Epidermal melanocyte (primary cell): Measurements from ENCODE around the gene CBLB.

Experiments used
- DNase-seq: peaks from one replicate; pipeline ENCODE4 v3.0.0; 2011; ENCODE audit warnings: low spot score; ENCODE audit not compliant: insufficient read length

Gene CBLB

GRCh38 chr3:105868742-105869530 lies at the start of gene CBLB:
CBLB (minus strand) TSS chr3:105869012; CDS start chr3:105867577, 1,435 bp downstream.
- DNase-seq: peak; percentile 85

GRCh38 chr3:105916767-105917166 lies 48.0 kb upstream of the CBLB start:
- no peak for DNase-seq

- DNase-seq: no peak
Observed at GRCh38 chr3:105915524-105915923, 46.7 kb upstream of the CBLB start.

GRCh38 chr3:105913616-105914015 lies 44.8 kb upstream of the CBLB start:
- DNase-seq: no peak

- no peak for DNase-seq
Observed at GRCh38 chr3:105912891-105913290, 44.1 kb upstream of the CBLB start.

GRCh38 chr3:105911496-105911895 lies 42.7 kb upstream of the CBLB start:
- DNase-seq: no peak

GRCh38 chr3:105907777-105908176 lies 39.0 kb upstream of the CBLB start:
- DNase-seq: no peak

- DNase-seq: no peak
Observed at GRCh38 chr3:105906836-105907235, 38.0 kb upstream of the CBLB start.

GRCh38 chr3:105906345-105906744 lies 37.5 kb upstream of the CBLB start:
- DNase-seq: no peak

- DNase-seq: no peak
Observed at GRCh38 chr3:105905328-105905727, 36.5 kb upstream of the CBLB start.

GRCh38 chr3:105904678-105905284 lies 36.0 kb upstream of the CBLB start:
- DNase-seq: no peak

GRCh38 chr3:105904251-105904650 lies 35.4 kb upstream of the CBLB start:
- DNase-seq: no peak

GRCh38 chr3:105899516-105899915 lies 30.7 kb upstream of the CBLB start:
- DNase-seq: no peak

GRCh38 chr3:105891101-105891500 lies 22.3 kb upstream of the CBLB start:
- DNase-seq: no peak

- DNase-seq: no peak
Observed at GRCh38 chr3:105888621-105889579, 20.1 kb upstream of the CBLB start.

GRCh38 chr3:105885256-105885655 lies 16.4 kb upstream of the CBLB start:
- DNase-seq: no peak

- DNase-seq: no peak
Observed at GRCh38 chr3:105883798-105884377, 15.1 kb upstream of the CBLB start.

- no peak for DNase-seq
Observed at GRCh38 chr3:105880681-105881290, 12.0 kb upstream of the CBLB start.

- no peak for DNase-seq
Observed at GRCh38 chr3:105878061-105878460, 9.2 kb upstream of the CBLB start.

GRCh38 chr3:105877336-105877910 lies 8.6 kb upstream of the CBLB start:
- DNase-seq: no peak
